HG03442 (cell line): ENCODE data around the gene AK9.
"Not testable (repeated sequence)": the region's sequence is repeated elsewhere in the genome, so short reads cannot be mapped to it uniquely, and the experiment has no call there.

ENCODE experiments used
- ATAC-seq: cut with Tn5 transposase; IDR thresholded peaks from one replicate; pipeline ENCODE4 v1.9.1; 2021; ENCODE audit warnings: mild to moderate bottlenecking, moderate library complexity; ENCODE audit not compliant: unreplicated experiment

Gene AK9

GRCh38 chr6:109701221-109701620 lies 10.2 kb upstream of the AK9 start:
- no peak for ATAC-seq

DNA sequence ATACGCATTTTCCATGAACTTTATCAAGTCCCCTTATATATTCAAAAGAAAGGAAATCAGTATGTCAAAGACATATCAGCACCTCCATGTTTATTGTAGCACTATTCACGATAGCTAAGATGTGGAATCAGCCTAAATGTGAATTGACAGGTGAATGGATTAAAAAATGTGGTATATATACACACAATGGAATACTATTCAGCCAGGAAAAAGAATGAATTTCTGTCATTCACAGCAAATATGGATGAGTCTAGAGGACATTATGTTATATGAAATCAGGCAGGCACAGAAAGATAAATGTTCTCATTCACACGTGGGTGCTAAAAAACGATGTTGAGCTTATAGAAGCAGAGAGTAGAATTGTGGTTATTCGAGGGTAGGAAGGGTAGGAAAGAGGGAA lies 5.4 kb upstream of the AK9 start:
- no peak for ATAC-seq

GRCh38 chr6:109695468-109695867 lies 4.5 kb upstream of the AK9 start:
- ATAC-seq: no peak

GRCh38 chr6:109693111-109693510 lies 2.1 kb upstream of the AK9 start:
- peak; percentile 26 for ATAC-seq

GRCh38 chr6:109690373-109690736 lies 647 bp downstream of the AK9 start:
- ATAC-seq: peak; percentile 33

- ATAC-seq: no peak
These were observed 3.7 kb downstream of the AK9 start for GRCh38 chr6:109687271-109687761.

- ATAC-seq: no peak
These were observed 4.3 kb downstream of the AK9 start for GRCh38 chr6:109686566-109687265.

- not testable (repeated sequence) for ATAC-seq
These were observed 12.1 kb downstream of the AK9 start for GRCh38 chr6:109678661-109679505.

GRCh38 chr6:109678240-109678639 lies 12.8 kb downstream of the AK9 start:
- no peak for ATAC-seq

GRCh38 chr6:109676724-109677123 lies 14.3 kb downstream of the AK9 start:
- ATAC-seq: no peak

DNA sequence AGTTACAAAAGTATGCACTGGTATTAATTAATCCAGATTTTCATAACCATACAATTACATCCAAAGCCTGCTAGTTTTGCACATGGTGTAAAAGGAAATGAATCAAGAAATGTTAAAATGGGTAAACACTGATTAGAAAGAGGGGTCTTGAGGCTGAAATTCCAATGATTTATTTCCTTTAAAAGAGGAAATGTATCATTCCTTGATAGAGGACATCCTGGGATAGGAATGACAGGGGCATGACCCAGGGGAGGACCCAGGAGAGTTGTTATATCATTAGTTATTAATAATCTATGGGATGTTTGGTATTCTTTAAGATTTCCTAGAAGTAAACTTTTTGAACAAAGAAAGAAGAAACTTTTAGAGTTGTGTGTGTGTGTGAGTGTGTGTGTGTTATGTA lies 18.2 kb downstream of the AK9 start:
- ATAC-seq: no peak

GRCh38 chr6:109672175-109672574 lies 18.8 kb downstream of the AK9 start:
- no peak for ATAC-seq

- no peak for ATAC-seq
These were observed 19.3 kb downstream of the AK9 start for GRCh38 chr6:109671733-109672132.

- ATAC-seq: no peak
These were observed 21.2 kb downstream of the AK9 start for GRCh38 chr6:109669811-109670210.

DNA sequence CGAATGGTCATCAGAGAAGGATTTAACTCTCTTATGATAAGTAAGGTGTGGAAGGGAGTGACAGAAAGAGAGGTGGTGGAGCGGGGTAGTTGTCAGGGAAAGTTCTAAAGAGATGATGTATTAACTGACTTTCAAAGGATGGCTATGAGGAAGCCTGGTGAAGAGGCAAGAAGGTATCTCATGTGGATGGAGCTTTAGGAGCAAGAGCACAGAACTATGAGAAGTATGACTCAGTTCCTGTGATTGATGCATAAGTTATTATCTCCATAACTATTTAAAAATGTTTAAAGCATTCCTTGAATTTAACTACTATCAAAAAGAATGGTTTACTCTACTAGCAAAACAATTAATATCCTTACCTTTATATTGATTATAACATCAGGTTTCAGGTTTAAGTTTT lies 28.8 kb downstream of the AK9 start:
- no peak for ATAC-seq

GRCh38 chr6:109660526-109661320 lies 30.3 kb downstream of the AK9 start:
- no peak for ATAC-seq

GRCh38 chr6:109655761-109656262 lies 35.2 kb downstream of the AK9 start:
- ATAC-seq: no peak

GRCh38 chr6:109653264-109653663 lies 37.7 kb downstream of the AK9 start:
- no peak for ATAC-seq

DNA sequence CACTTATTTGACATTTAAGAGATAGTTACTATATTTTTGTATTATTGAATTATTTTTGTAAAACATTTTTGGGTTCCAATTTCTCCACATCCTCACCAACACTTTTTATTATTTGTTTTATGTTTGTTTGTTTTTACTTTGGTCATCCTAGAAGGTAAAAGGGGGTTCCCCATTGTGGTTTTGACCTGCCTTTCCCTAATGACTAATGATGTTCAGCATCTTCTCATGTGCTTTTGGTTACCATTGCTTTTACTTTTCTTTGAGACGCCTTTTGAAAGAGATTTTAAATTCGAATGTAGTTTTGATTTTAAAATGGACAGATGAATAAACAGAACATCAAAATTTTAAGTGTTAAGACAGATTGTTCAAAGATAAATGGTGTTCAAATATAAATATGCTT lies 46.9 kb downstream of the AK9 start:
- no peak for ATAC-seq

DNA sequence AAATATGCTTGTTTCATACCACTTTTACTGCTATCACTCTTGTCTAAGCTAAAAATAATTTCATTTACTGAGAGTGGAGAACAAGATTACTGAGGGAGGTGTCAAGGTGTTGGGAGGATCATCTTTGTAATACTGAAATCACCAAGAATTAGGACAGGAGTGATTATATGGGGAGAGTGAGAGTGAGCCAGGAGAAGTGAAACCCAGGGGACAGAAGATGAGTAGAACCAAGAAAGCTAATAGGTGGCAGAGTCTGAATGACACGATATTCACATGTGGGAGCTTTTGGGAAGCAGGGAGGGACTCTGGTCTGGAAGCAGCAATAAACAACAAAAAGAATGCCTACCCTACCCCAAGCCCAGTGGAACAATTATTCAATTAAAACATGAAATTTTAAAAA lies 58.6 kb downstream of the AK9 start:
- no peak for ATAC-seq

DNA sequence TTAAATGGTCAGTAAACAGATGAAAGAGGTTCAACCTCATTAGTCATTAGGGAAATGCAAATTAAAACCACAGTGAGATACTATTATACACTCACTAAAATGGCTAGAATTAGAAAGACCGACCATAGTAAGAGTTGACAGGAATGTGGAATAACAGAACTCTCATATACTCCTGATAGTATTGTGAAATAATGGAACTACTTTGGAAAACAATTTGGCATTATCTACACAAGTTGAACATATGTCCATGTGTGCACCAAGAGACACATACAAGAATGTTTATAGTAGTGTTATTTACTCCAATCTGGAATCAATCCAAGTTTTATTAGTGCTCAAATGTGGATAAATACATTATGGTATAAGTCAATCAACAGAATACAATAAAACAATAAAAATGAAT lies 59.6 kb downstream of the AK9 start:
- no peak for ATAC-seq
